Measurements from ENCODE around the gene APBA2. TPM values are rescaled to one million over a fixed set of nuclear protein-coding genes. Genes with fewer than 3 reads are reported as not detected.

APBA2 gene
- total and polyA plus RNA-seq, 7 donors, result 0.06 to 0.36 (median 0.08) TPM; not detected in 2

- H3K4me1 ChIP-seq, result no peaks in the 10 kb centered on the region
- ATAC-seq, result no peak
- H3K4me3 ChIP-seq, result no peak overlapping the region
- WGBS, 3 donors, result 79 to 86% (median 85%) methylated on average over 4 of the region's 4 CpGs
- peaks cover 0 to 4% (median 0%) of the 10 kb centered on the region in 3 donors for H3K27me3 ChIP-seq (ENCODE audit: insufficient read depth in 3 of 3, low read length in 2 of 3)
- H3K27ac ChIP-seq, result no peak overlapping the region
- DNase-seq, result no peak
- TF ChIP-seq CTCF (IDR thresholded peaks at IDR 0.05), result no peak
- no peaks in the 10 kb centered on the region for H3K9me3 ChIP-seq
- no peaks in the 10 kb centered on the region for H3K36me3 ChIP-seq (ENCODE audit: insufficient read depth in 1 of 2, low read depth in 1 of 2)
- intact Hi-C loops (cut with DNase I), result no loop called here
These were observed 46.6 kb downstream of the APBA2 start for GRCh38 chr15:28932361-28932760.

- H3K4me1 ChIP-seq, result no peaks in the 10 kb centered on the region
- H3K36me3 ChIP-seq (ENCODE audit: insufficient read depth in 1 of 2, low read depth in 1 of 2), result no peaks in the 10 kb centered on the region
- 56 to 60% (median 57%) methylated on average over 9 of the region's 9 CpGs for WGBS, 3 donors
- peaks cover 0 to 4% (median 0%) of the 10 kb centered on the region in 3 donors for H3K27me3 ChIP-seq (ENCODE audit: insufficient read depth in 3 of 3, low read length in 2 of 3)
- intact Hi-C loops (cut with DNase I), result no loop called here
- H3K4me3 ChIP-seq, result no peak overlapping the region
- no peaks in the 10 kb centered on the region for H3K9me3 ChIP-seq
- no peak for TF ChIP-seq CTCF (IDR thresholded peaks at IDR 0.05)
- ATAC-seq (no peak), DNase-seq (no peak)
- no peak overlapping the region for H3K27ac ChIP-seq
These were observed 48.1 kb downstream of the APBA2 start for GRCh38 chr15:28933710-28934445.

- intact Hi-C loops (cut with DNase I), result no loop called here
- no peaks in the 10 kb centered on the region for H3K36me3 ChIP-seq (ENCODE audit: insufficient read depth in 1 of 2, low read depth in 1 of 2)
- TF ChIP-seq CTCF (IDR thresholded peaks at IDR 0.05), result no peak
- H3K9me3 ChIP-seq, result no peaks in the 10 kb centered on the region
- H3K27me3 ChIP-seq (ENCODE audit: insufficient read depth in 3 of 3, low read length in 2 of 3), result peaks cover 0 to 4% (median 0%) of the 10 kb centered on the region in 3 donors
- 83 to 93% (median 89%) methylated on average over 6 of the region's 6 CpGs for WGBS, 3 donors
- no peak overlapping the region for H3K4me3 ChIP-seq
- no peak overlapping the region for H3K27ac ChIP-seq
- no peak for ATAC-seq
- H3K4me1 ChIP-seq, result no peaks in the 10 kb centered on the region
- DNase-seq, result no peak
These were observed 48.9 kb downstream of the APBA2 start for GRCh38 chr15:28934645-28935044.

GRCh38 chr15:28935316-28935715, 49.5 kb downstream of the APBA2 start:
- Histone ChIP-seq H3K4me1 (no peaks in the 10 kb centered on the region), H3K36me3 (ENCODE audit: insufficient read depth in 1 of 2, low read depth in 1 of 2) (no peaks in the 10 kb centered on the region), H3K9me3 (no peaks in the 10 kb centered on the region), H3K27me3 (ENCODE audit: insufficient read depth in 3 of 3, low read length in 2 of 3) (peaks cover 0 to 4% (median 0%) of the 10 kb centered on the region in 3 donors), H3K4me3 (no peak overlapping the region), H3K27ac (no peak overlapping the region)
- TF ChIP-seq CTCF (IDR thresholded peaks at IDR 0.05), result no peak
- intact Hi-C loops (cut with DNase I), result no loop called here
- DNase-seq (no peak), ATAC-seq (no peak)
- WGBS, 3 donors, result 61 to 67% (median 63%) methylated on average over 6 of the region's 6 CpGs

- Histone ChIP-seq H3K27me3 (ENCODE audit: insufficient read depth in 3 of 3, low read length in 2 of 3) (peaks cover 0 to 4% (median 0%) of the 10 kb centered on the region in 3 donors), H3K4me1 (no peaks in the 10 kb centered on the region), H3K4me3 (no peak overlapping the region), H3K27ac (no peak overlapping the region), H3K9me3 (no peaks in the 10 kb centered on the region), H3K36me3 (ENCODE audit: insufficient read depth in 1 of 2, low read depth in 1 of 2) (no peaks in the 10 kb centered on the region)
- intact Hi-C loops (cut with DNase I), result no loop called here
- ATAC-seq, result no peak
- 83 to 85% (median 84%) methylated on average over 8 of the region's 8 CpGs for WGBS, 3 donors
- DNase-seq, result no peak
- no peak for TF ChIP-seq CTCF (IDR thresholded peaks at IDR 0.05)
These were observed 50.3 kb downstream of the APBA2 start for GRCh38 chr15:28936081-28936480.

Measured in psoas muscle (tissue), 8 donors.